IPS-NIHi11 (cell line): ENCODE measurements around the gene TBC1D28.
A peak's percentile ranks its signal among the peaks of the same experiment; 100 is the strongest.
"Not testable (repeated sequence)": the region's sequence is repeated elsewhere in the genome, so short reads cannot be mapped to it uniquely, and the experiment has no call there.

ENCODE experiments used
- DNase-seq: peaks from one replicate; pipeline ENCODE4 v3.0.0; 2012; ENCODE audit warnings: mixed read lengths, low spot score

The TBC1D28 gene

GRCh38 chr17:18644291-18644690, at the start of gene TBC1D28:
TSS of gene TBC1D28 (minus strand) at chr17:18644391. CDS start at chr17:18641352, 3,039 bp downstream.
- not testable (repeated sequence) for DNase-seq

- DNase-seq, result not testable (repeated sequence)
Observed at GRCh38 chr17:18682668-18683067, 38.5 kb upstream of the TBC1D28 start.

- DNase-seq, result peak; percentile 64
Observed at GRCh38 chr17:18681767-18682571, 37.8 kb upstream of the TBC1D28 start, which contains the start of gene FOXO3B. TSS of gene FOXO3B (minus strand) at chr17:18682314. CDS start at chr17:18681651, 663 bp downstream.

GRCh38 chr17:18677381-18677780, 33.2 kb upstream of the TBC1D28 start:
- not testable (repeated sequence) for DNase-seq

- DNase-seq, result not testable (repeated sequence)
Observed at GRCh38 chr17:18676928-18677327, 32.7 kb upstream of the TBC1D28 start.

GRCh38 chr17:18672395-18673227, 28.4 kb upstream of the TBC1D28 start:
- not testable (repeated sequence) for DNase-seq

GRCh38 chr17:18668625-18669024, 24.4 kb upstream of the TBC1D28 start:
- not testable (repeated sequence) for DNase-seq

- DNase-seq, result not testable (repeated sequence)
Observed at GRCh38 chr17:18667535-18667934, 23.3 kb upstream of the TBC1D28 start.

- not testable (repeated sequence) for DNase-seq
Observed at GRCh38 chr17:18666326-18666725, 22.1 kb upstream of the TBC1D28 start.

- not testable (repeated sequence) for DNase-seq
Observed at GRCh38 chr17:18661924-18662624, 17.9 kb upstream of the TBC1D28 start.

- peak; percentile 1 for DNase-seq
Observed at GRCh38 chr17:18650094-18650493, 5.9 kb upstream of the TBC1D28 start.

GRCh38 chr17:18643124-18643523, 1.1 kb downstream of the TBC1D28 start:
- DNase-seq, result not testable (repeated sequence)

GRCh38 chr17:18638357-18638756, 5.8 kb downstream of the TBC1D28 start:
- peak; percentile 2 for DNase-seq

GRCh38 chr17:18636237-18636636, 8.0 kb downstream of the TBC1D28 start:
- DNase-seq, result peak; percentile 3

GRCh38 chr17:18635773-18636172, 8.4 kb downstream of the TBC1D28 start:
- not testable (repeated sequence) for DNase-seq

GRCh38 chr17:18634550-18635263, 9.5 kb downstream of the TBC1D28 start:
- DNase-seq, result peak; percentile 14

- DNase-seq, result peak; percentile 3
Observed at GRCh38 chr17:18626152-18626870, 17.9 kb downstream of the TBC1D28 start.

- peak; percentile 58 for DNase-seq
Observed at GRCh38 chr17:18625509-18626104, 18.6 kb downstream of the TBC1D28 start.

GRCh38 chr17:18624862-18625501, 19.2 kb downstream of the TBC1D28 start:
- not testable (repeated sequence) for DNase-seq

- not testable (repeated sequence) for DNase-seq
Observed at GRCh38 chr17:18617613-18618012, 26.6 kb downstream of the TBC1D28 start.
